ENCODE results near the gene MDC1. TPM values are rescaled to one million over a fixed set of nuclear protein-coding genes. Genes with fewer than 3 reads are reported as not detected.

Gene MDC1
- total and polyA plus RNA-seq, 2 of the 13 experiments (the other 11 are each of a cell fraction or from before 2014, with no cell fraction given): 8.4 to 14.0 TPM

GRCh38 chr6:30738532-30738931, 21.5 kb upstream of the MDC1 start:
- Histone ChIP-seq H3K36me3 (replicated peaks in 1 of 2; ENCODE audit: control insufficient read depth in 1 of 2, insufficient read depth in 2 of 2, low read length in 2 of 2) (peaks cover 9 to 46% of the 10 kb centered on the region in 2 experiments), H3K79me2 (ENCODE audit: insufficient read depth, low read length) (peaks cover 18% of the 10 kb centered on the region), H3K4me2 (ENCODE audit: low read depth, low read length) (no peak overlapping the region), H3K27me3 (ENCODE audit: control insufficient read depth in 1 of 2, insufficient read depth in 2 of 2, low read length in 2 of 2) (no peaks in the 10 kb centered on the region; a peak in 1 of 5 replicates), H2AFZ (ENCODE audit: low read length) (no peak overlapping the region), H4K20me1 (ENCODE audit: insufficient read depth, low read length) (peaks cover 7% of the 10 kb centered on the region), H3K27ac (ENCODE audit: extremely low read length, insufficient read depth, low read length) (no peak overlapping the region), H3K4me3 (replicated peaks in 1 of 3; ENCODE audit: insufficient read depth in 1 of 3, low read depth in 2 of 3, low read length in 3 of 3) (no peak overlapping the region), H3K9me3 (ENCODE audit: low read length) (no peaks in the 10 kb centered on the region), H3K9ac (ENCODE audit: insufficient read depth, low read depth, low read length) (no peak overlapping the region), H3K4me1 (ENCODE audit: insufficient read depth, low read length) (peaks cover 53% of the 10 kb centered on the region)
- TF ChIP-seq PAWR (CRISPR knock-in tag; IDR thresholded peaks at IDR 0.05; ENCODE audit: borderline replicate concordance) (no peak), ADNP (CRISPR knock-in tag; IDR thresholded peaks at IDR 0.05) (no peak), RFXANK (CRISPR knock-in tag; IDR thresholded peaks at IDR 0.05) (no peak), ATF7-NPFF (CRISPR knock-in tag; IDR thresholded peaks at IDR 0.05; ENCODE audit: low read depth) (no peak), ZNF607 (CRISPR knock-in tag; IDR thresholded peaks at IDR 0.05; ENCODE audit: borderline replicate concordance) (no peak), SSRP1 (CRISPR knock-in tag; IDR thresholded peaks at IDR 0.05) (no peak)
- ChIA-PET CTCF (ENCODE audit: low intra/inter-chr PET ratio, low total read pairs) (no interaction called here), POLR2A (interaction anchor here (1.3 to 16.9 kb wide), 8 partner anchors 10 to 91 kb away, joined by 3 to 414 read pairs (median 16); no protein-coding TSS in a partner anchor)
- DNase-seq (ENCODE audit: low spot score) (no peak), ATAC-seq (no peak), FAIRE-seq (no peak)
- WGBS (ENCODE audit: low lambda C conversion rate): 94% methylated on average over 6 of the region's 6 CpGs
- BruUV-seq (replicated peaks): no TSS peak
- in situ Hi-C loops (cut with HindIII; ENCODE audit: extremely low pct_ligation_motif_present, low pct_unique_long_range_greater_than_20kb): no loop called here
- intact Hi-C loops (cut with micrococcal nuclease; ENCODE audit: unreplicated experiment): no loop called here

GRCh38 chr6:30735668-30736314, 18.7 kb upstream of the MDC1 start:
- no peak overlapping the region for H3K9ac ChIP-seq (ENCODE audit: insufficient read depth, low read depth, low read length)
- no peak overlapping the region for H3K4me3 ChIP-seq (replicated peaks in 1 of 3; ENCODE audit: insufficient read depth in 1 of 3, low read depth in 2 of 3, low read length in 3 of 3)
- no peaks in the 10 kb centered on the region for H4K20me1 ChIP-seq (ENCODE audit: insufficient read depth, low read length)
- H3K36me3 ChIP-seq (replicated peaks in 1 of 2; ENCODE audit: control insufficient read depth in 1 of 2, insufficient read depth in 2 of 2, low read length in 2 of 2): peaks cover 9 to 52% of the 10 kb centered on the region in 2 experiments
- no peak for DNase-seq (ENCODE audit: low spot score)
- no peak for TF ChIP-seq SMARCC2 (IDR thresholded peaks at IDR 0.05)
- no peak for TF ChIP-seq ZNF383 (CRISPR knock-in tag; IDR thresholded peaks at IDR 0.05; ENCODE audit: borderline replicate concordance)
- 0 out of 2 replicates have a peak, but pooled peaks have one; percentile 12 for TF ChIP-seq POLR2G (IDR thresholded peaks at IDR 0.05; ENCODE audit: low read depth, low read length)
- no peak for TF ChIP-seq ZFAT (CRISPR knock-in tag; conservative IDR thresholded peaks at IDR 0.05)
- TF ChIP-seq CBX5 (CRISPR knock-in tag; IDR thresholded peaks at IDR 0.05; ENCODE audit: borderline replicate concordance): no peak
- no peaks in the 10 kb centered on the region for H3K9me3 ChIP-seq (ENCODE audit: low read length)
- H2AFZ ChIP-seq (ENCODE audit: low read length): no peak overlapping the region
- ATAC-seq: no peak
- 98% methylated on average over 8 of the region's 8 CpGs for WGBS (ENCODE audit: low lambda C conversion rate)
- no peak overlapping the region for H3K4me2 ChIP-seq (ENCODE audit: low read depth, low read length)
- peaks cover 3% of the 10 kb centered on the region for H3K79me2 ChIP-seq (ENCODE audit: insufficient read depth, low read length)
- BruUV-seq (replicated peaks): no TSS peak
- intact Hi-C loops (cut with micrococcal nuclease; ENCODE audit: unreplicated experiment): no loop called here
- POLR2A ChIA-PET: interaction anchor here (1.3 to 16.9 kb wide), 2 partner anchors 14 to 31 kb away, joined by 3 to 414 read pairs; no protein-coding TSS in a partner anchor
- H3K4me1 ChIP-seq (ENCODE audit: insufficient read depth, low read length): peaks cover 47% of the 10 kb centered on the region
- no peaks in the 10 kb centered on the region for H3K27me3 ChIP-seq (ENCODE audit: control insufficient read depth in 1 of 2, insufficient read depth in 2 of 2, low read length in 2 of 2)
- FAIRE-seq: no peak
- in situ Hi-C loops (cut with HindIII; ENCODE audit: extremely low pct_ligation_motif_present, low pct_unique_long_range_greater_than_20kb): no loop called here
- CTCF ChIA-PET (ENCODE audit: low intra/inter-chr PET ratio, low total read pairs): no interaction called here
- no peak overlapping the region for H3K27ac ChIP-seq (ENCODE audit: extremely low read length, insufficient read depth, low read length)

All from HepG2 (cell line).